Measurements from ENCODE around the gene DERL2. TPM values are rescaled to one million over a fixed set of nuclear protein-coding genes. Genes with fewer than 3 reads are reported as not detected.
A peak's percentile ranks its signal among the peaks of the same experiment; 100 is the strongest.
"Not testable (repeated sequence)": the region's sequence is repeated elsewhere in the genome, so short reads cannot be mapped to it uniquely, and the experiment has no call there.

Gene DERL2
- total and polyA plus RNA-seq, 5 donors from 2014 or later: 70.0 to 95.0 (median 76.0) TPM

DNA sequence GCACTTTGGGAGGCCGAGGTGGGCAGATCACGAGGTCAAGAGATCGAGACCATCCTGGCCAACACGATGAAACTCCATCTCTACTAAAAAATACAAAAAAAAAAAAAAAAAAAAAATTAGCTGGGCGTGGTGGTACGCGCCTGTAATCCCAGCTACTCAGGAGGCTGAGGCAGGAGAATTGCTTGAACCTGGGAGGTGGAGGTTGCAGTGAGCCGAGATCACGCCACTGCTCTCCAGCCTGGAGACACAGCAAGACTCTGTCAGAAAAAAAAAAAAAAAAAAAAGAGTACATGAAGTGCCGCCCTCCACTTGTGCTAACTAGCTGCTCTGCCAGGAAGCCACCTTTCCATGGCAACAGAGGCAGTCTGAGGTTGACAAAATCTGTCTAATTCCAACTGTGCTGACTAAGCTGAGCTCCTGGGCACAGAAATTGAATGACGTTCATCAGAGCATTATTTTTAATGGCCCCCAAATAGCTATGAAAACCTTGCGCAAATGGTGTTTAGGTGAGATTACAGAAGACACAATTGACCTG is 50.1 kb downstream of the DERL2 start:
- ATAC-seq (ENCODE audit: low read depth in 2 of 2); H3K9me3 ChIP-seq (ENCODE audit: control insufficient read depth in 2 of 2, low read length in 2 of 2); H3K4me3 ChIP-seq (ENCODE audit: low read depth, low read length); H3K9me3 Mint-ChIP-seq; H3K27me3 Mint-ChIP-seq; H3K27me3 ChIP-seq (ENCODE audit: control insufficient read depth, insufficient read depth, low read length): not testable (repeated sequence)
- Mint-ChIP-seq H3K36me3 (peaks cover 38% of the 10 kb centered on the region), H3K4me3 (peak overlapping the region in 2 of 4 donors; percentile 61 to 97), H3K27ac (peak overlapping the region; percentile 34 to 69 (median 48)), H3K4me1 (peaks cover 14 to 50% (median 28%) of the 10 kb centered on the region in 4 donors)
- peaks cover 56% of the 10 kb centered on the region for H3K36me3 ChIP-seq (ENCODE audit: control insufficient read depth, insufficient read depth, low read length)
- peak in 1 of 3 donors; percentile 30 for DNase-seq
- peaks cover 26% of the 10 kb centered on the region for H3K4me1 ChIP-seq (ENCODE audit: control insufficient read depth, insufficient read depth, low read length, poor library complexity, severe bottlenecking)
- peak overlapping the region; percentile 9 for H3K27ac ChIP-seq (ENCODE audit: insufficient read depth, low read length, poor library complexity, severe bottlenecking)

DNA sequence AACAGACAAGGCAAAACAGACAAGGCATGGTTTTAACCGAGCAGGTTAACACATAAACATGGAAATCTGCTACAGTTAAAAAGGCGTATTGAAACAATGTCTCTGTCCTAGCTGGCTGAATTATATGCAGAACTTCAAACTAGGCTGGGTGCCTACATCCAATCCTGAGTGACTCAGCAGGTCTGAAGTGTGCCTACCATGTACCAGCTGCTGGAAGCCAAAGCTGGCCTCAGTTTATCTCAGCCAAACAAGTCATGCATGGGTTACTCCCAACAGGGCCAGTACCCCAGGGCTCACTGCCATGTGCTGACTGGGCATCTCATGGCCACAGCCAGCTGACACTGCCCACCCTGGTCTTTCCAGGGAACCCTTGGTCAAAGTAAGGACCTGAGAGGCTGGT is 51.0 kb downstream of the DERL2 start:
- ATAC-seq (ENCODE audit: low read depth in 2 of 2) (no peak), DNase-seq (no peak)
- no peak overlapping the region for H3K27ac Mint-ChIP-seq
- H3K4me1 ChIP-seq (ENCODE audit: control insufficient read depth, insufficient read depth, low read length, poor library complexity, severe bottlenecking): peaks cover 26% of the 10 kb centered on the region
- peaks cover 43% of the 10 kb centered on the region for H3K36me3 Mint-ChIP-seq
- peaks cover 14 to 47% (median 31%) of the 10 kb centered on the region in 4 donors for H3K4me1 Mint-ChIP-seq
- no peak overlapping the region for H3K4me3 ChIP-seq (ENCODE audit: low read depth, low read length)
- H3K27me3 Mint-ChIP-seq: no peaks in the 10 kb centered on the region
- no peaks in the 10 kb centered on the region for H3K27me3 ChIP-seq (ENCODE audit: control insufficient read depth, insufficient read depth, low read length)
- no peaks in the 10 kb centered on the region for H3K9me3 ChIP-seq (ENCODE audit: control insufficient read depth in 2 of 2, low read length in 2 of 2)
- H3K4me3 Mint-ChIP-seq: no peak overlapping the region
- H3K9me3 Mint-ChIP-seq: no peaks in the 10 kb centered on the region
- no peak overlapping the region for H3K27ac ChIP-seq (ENCODE audit: insufficient read depth, low read length, poor library complexity, severe bottlenecking)
- peaks cover 61% of the 10 kb centered on the region for H3K36me3 ChIP-seq (ENCODE audit: control insufficient read depth, insufficient read depth, low read length)

DNA sequence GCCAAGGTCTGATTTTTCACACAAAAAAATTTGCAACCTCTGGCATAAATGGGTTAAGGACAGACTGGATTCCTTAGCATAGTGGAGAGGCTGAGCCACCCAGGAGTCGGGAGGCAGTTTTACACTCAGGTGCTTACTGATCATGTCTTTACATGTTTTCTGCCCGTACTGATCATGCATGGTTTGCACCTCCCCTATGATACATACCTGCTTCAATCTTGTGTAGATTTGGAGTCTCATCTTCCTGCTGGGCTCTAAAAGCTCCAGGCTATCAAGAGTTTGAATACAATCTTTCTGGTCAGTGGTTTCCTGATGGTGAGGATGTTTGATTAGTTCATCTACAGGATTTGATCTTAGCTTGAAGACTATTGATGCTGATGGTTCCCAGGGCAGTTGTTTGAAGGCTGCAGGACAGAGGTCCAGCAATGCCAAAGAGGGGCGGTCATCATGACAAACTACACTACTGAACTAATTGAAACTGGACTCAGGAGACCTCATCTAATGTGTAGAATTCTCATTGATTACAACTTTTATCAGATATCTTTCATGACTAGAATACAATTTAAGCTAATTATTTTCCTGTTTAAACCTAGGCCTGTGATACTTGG is 53.9 kb downstream of the DERL2 start:
- H3K9me3 Mint-ChIP-seq: no peaks in the 10 kb centered on the region
- no peak overlapping the region for H3K27ac Mint-ChIP-seq

DNA sequence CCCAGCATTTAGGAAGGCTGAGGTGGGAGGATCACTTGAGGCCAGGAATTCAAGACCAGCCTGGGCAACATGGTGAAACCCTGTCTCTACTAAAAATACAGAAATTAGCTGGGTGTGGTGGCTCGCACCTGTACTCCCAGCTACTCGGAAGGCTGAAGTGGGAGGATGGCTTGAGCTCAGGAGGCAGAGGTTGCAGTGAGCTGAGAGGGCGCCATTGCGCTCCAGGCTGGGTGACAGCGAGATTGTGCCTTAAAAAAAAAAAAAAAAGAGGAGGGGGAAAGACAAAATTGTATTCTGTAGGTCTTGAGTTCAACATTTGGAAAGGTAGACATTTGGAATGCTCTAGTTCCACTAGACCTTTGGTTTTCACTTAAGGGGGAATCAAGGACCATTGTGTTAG is 54.7 kb downstream of the DERL2 start:
- H3K27ac ChIP-seq (ENCODE audit: insufficient read depth, low read length, poor library complexity, severe bottlenecking); H3K4me1 ChIP-seq (ENCODE audit: control insufficient read depth, insufficient read depth, low read length, poor library complexity, severe bottlenecking); DNase-seq; H3K4me3 Mint-ChIP-seq; ATAC-seq (ENCODE audit: low read depth in 2 of 2); H3K27ac Mint-ChIP-seq; H3K9me3 Mint-ChIP-seq; H3K4me3 ChIP-seq (ENCODE audit: low read depth, low read length); H3K27me3 Mint-ChIP-seq; H3K27me3 ChIP-seq (ENCODE audit: control insufficient read depth, insufficient read depth, low read length); H3K9me3 ChIP-seq (ENCODE audit: control insufficient read depth in 2 of 2, low read length in 2 of 2): not testable (repeated sequence)
- peaks cover 84% of the 10 kb centered on the region for H3K36me3 ChIP-seq (ENCODE audit: control insufficient read depth, insufficient read depth, low read length)
- H3K36me3 Mint-ChIP-seq: peaks cover 55% of the 10 kb centered on the region
- H3K4me1 Mint-ChIP-seq: peaks cover 3 to 18% (median 9%) of the 10 kb centered on the region in 4 donors

More for the DNA sequence above, 53.9 kb downstream of the DERL2 start:
- Histone ChIP-seq H3K4me3 (ENCODE audit: low read depth, low read length) (no peak overlapping the region), H3K4me1 (ENCODE audit: control insufficient read depth, insufficient read depth, low read length, poor library complexity, severe bottlenecking) (peaks cover 5% of the 10 kb centered on the region), H3K27me3 (ENCODE audit: control insufficient read depth, insufficient read depth, low read length) (no peaks in the 10 kb centered on the region), H3K27ac (ENCODE audit: insufficient read depth, low read length, poor library complexity, severe bottlenecking) (no peak overlapping the region), H3K9me3 (ENCODE audit: control insufficient read depth in 2 of 2, low read length in 2 of 2) (no peaks in the 10 kb centered on the region), H3K36me3 (ENCODE audit: control insufficient read depth, insufficient read depth, low read length) (peaks cover 82% of the 10 kb centered on the region)
- DNase-seq (no peak), ATAC-seq (ENCODE audit: low read depth in 2 of 2) (no peak)
- H3K36me3 Mint-ChIP-seq: peaks cover 55% of the 10 kb centered on the region
- no peaks in the 10 kb centered on the region for H3K27me3 Mint-ChIP-seq
- H3K4me3 Mint-ChIP-seq: no peak overlapping the region
- peaks cover 5 to 26% (median 16%) of the 10 kb centered on the region in 4 donors for H3K4me1 Mint-ChIP-seq

DNA sequence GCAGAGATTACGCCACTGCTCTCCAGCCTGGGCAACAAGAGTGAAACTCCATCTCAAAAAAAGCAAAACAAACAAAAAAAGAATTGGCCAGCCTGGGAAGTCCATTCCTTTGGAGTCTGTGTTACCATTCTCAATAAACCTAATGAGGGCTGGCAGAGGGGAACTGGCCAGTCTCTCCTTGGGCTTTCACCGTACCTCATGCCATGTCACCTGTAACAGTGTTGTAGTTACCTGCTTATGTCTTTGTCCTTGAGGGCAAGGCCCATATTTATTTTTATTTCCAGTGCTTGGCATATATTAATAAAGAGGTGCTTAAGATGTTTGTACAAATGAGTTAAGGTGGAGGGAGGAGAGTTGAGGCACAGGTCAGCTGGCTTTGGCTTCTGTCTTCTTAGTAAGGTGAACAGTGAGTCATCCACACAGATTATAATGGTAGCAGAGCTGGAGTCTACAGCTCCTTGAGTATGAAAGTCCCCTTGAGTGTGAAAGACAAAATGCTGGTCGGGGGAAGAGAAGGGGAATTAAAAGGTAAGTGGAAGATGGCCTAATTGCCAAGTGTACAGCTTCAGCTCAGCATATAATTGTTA is 55.5 kb downstream of the DERL2 start:
- DNase-seq: no peak
- Histone ChIP-seq H3K27me3 (ENCODE audit: control insufficient read depth, insufficient read depth, low read length) (no peaks in the 10 kb centered on the region), H3K4me1 (ENCODE audit: control insufficient read depth, insufficient read depth, low read length, poor library complexity, severe bottlenecking) (no peaks in the 10 kb centered on the region), H3K36me3 (ENCODE audit: control insufficient read depth, insufficient read depth, low read length) (peaks cover 87% of the 10 kb centered on the region), H3K4me3 (ENCODE audit: low read depth, low read length) (no peak overlapping the region), H3K27ac (ENCODE audit: insufficient read depth, low read length, poor library complexity, severe bottlenecking) (no peak overlapping the region), H3K9me3 (ENCODE audit: control insufficient read depth in 2 of 2, low read length in 2 of 2) (no peaks in the 10 kb centered on the region)
- Mint-ChIP-seq H3K9me3 (no peaks in the 10 kb centered on the region), H3K27me3 (no peaks in the 10 kb centered on the region), H3K4me3 (peak overlapping the region in 1 of 4 donors; percentile 57), H3K4me1 (peaks cover 0 to 14% (median 6%) of the 10 kb centered on the region in 4 donors), H3K27ac (no peak overlapping the region), H3K36me3 (peaks cover 59% of the 10 kb centered on the region)
- no peak for ATAC-seq (ENCODE audit: low read depth in 2 of 2)

DNA sequence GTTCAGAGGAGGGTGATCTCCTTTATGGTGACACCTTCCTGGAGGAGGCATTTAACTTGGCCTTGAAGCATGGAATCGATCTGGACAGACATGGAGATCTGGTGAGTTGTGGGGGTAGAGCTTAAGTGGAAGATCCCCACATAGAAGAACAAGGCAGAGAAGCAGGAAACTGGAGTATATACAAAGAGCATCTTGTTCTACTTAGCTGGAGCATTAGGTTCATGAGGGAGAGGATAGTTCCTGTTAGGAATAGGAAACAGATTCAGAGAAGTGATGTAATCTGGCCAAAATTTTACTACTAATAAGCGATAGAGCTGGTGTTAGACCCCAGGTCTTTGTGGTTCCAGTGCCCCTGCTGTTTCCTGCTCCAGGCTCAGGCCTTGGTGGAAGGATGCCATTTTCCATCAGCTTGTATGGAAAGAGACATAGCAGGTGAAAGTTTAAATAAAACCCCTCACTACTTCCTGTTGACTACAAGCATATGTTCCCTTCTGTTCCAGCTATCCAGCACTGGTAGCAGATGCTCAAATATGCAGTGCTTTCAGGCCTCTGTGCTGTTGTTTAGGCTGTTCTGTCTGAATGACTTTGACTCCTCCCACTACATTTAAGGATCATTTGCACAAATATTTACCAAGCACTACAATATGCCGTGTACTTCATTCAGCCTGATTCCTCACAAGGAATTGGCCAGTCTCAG is 56.6 kb downstream of the DERL2 start:
- H3K36me3 ChIP-seq (ENCODE audit: control insufficient read depth, insufficient read depth, low read length): peaks cover 92% of the 10 kb centered on the region
- Mint-ChIP-seq H3K9me3 (no peaks in the 10 kb centered on the region), H3K27ac (peak overlapping the region in 1 of 3 donors; percentile 76), H3K36me3 (peaks cover 56% of the 10 kb centered on the region), H3K4me1 (peaks cover 0 to 10% (median 6%) of the 10 kb centered on the region in 4 donors), H3K4me3 (no peak overlapping the region), H3K27me3 (no peaks in the 10 kb centered on the region)
- H3K27ac ChIP-seq (ENCODE audit: insufficient read depth, low read length, poor library complexity, severe bottlenecking): no peak overlapping the region
- H3K27me3 ChIP-seq (ENCODE audit: control insufficient read depth, insufficient read depth, low read length): no peaks in the 10 kb centered on the region
- no peak for ATAC-seq (ENCODE audit: low read depth in 2 of 2)
- H3K9me3 ChIP-seq (ENCODE audit: control insufficient read depth in 2 of 2, low read length in 2 of 2): no peaks in the 10 kb centered on the region
- H3K4me1 ChIP-seq (ENCODE audit: control insufficient read depth, insufficient read depth, low read length, poor library complexity, severe bottlenecking): no peaks in the 10 kb centered on the region
- H3K4me3 ChIP-seq (ENCODE audit: low read depth, low read length): no peak overlapping the region
- DNase-seq: no peak

DNA sequence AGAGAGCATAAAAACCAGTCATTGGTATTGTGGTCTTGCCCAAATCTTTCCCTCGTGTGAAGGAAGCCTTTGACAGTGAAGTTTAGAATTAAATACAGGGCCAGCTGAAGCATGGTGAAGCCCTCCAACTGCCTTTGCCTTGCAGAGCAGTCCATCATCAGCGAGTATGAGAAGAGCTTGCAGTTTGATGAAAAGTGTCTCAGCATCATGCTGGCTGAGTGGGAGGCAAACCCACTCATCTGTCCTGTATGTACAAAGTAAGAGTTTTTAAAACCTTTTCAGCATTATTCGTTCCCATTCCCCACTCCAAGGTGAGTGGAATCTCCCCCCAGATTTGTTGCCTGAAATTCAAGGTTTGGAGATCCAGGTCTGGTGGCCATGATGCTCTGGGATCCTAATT is 60.2 kb downstream of the DERL2 start:
- H3K27me3 ChIP-seq (ENCODE audit: control insufficient read depth, insufficient read depth, low read length): no peaks in the 10 kb centered on the region
- H3K4me1 ChIP-seq (ENCODE audit: control insufficient read depth, insufficient read depth, low read length, poor library complexity, severe bottlenecking): peaks cover 13% of the 10 kb centered on the region
- H3K27ac Mint-ChIP-seq: no peak overlapping the region
- no peak overlapping the region for H3K4me3 Mint-ChIP-seq
- ATAC-seq (ENCODE audit: low read depth in 2 of 2) (no peak), DNase-seq (no peak)
- no peak overlapping the region for H3K27ac ChIP-seq (ENCODE audit: insufficient read depth, low read length, poor library complexity, severe bottlenecking)
- H3K9me3 ChIP-seq (ENCODE audit: control insufficient read depth in 2 of 2, low read length in 2 of 2): no peaks in the 10 kb centered on the region
- peaks cover 86% of the 10 kb centered on the region for H3K36me3 ChIP-seq (ENCODE audit: control insufficient read depth, insufficient read depth, low read length)
- no peaks in the 10 kb centered on the region for H3K27me3 Mint-ChIP-seq
- H3K9me3 Mint-ChIP-seq: no peaks in the 10 kb centered on the region
- H3K4me3 ChIP-seq (ENCODE audit: low read depth, low read length): no peak overlapping the region
- peaks cover 42% of the 10 kb centered on the region for H3K36me3 Mint-ChIP-seq
- H3K4me1 Mint-ChIP-seq: peaks cover 8 to 28% (median 19%) of the 10 kb centered on the region in 4 donors
